GM21717 (cell line): ENCODE results near the gene ANKRD42.
A peak's percentile ranks its signal among the peaks of the same experiment; 100 is the strongest.

Experiments used
- ATAC-seq: cut with Tn5 transposase; IDR thresholded peaks from one replicate; pipeline ENCODE4 v1.9.1; 2021; ENCODE audit warnings: mild to moderate bottlenecking, moderate library complexity; ENCODE audit not compliant: unreplicated experiment

Gene ANKRD42

GRCh38 chr11:83193315-83194280 is at the start of gene ANKRD42:
ANKRD42 (plus strand) TSS chr11:83193712; CDS start chr11:83194671, 959 bp downstream.
- ATAC-seq, result peak; percentile 90

GRCh38 chr11:83147895-83148294 is 45.6 kb upstream of the ANKRD42 start:
- ATAC-seq, result no peak

- no peak for ATAC-seq
These were observed 43.1 kb upstream of the ANKRD42 start for GRCh38 chr11:83150450-83150849.

- ATAC-seq, result no peak
These were observed 42.1 kb upstream of the ANKRD42 start for GRCh38 chr11:83151274-83151977.

- no peak for ATAC-seq
These were observed 41.2 kb upstream of the ANKRD42 start for GRCh38 chr11:83152264-83152663.

GRCh38 chr11:83153764-83154163 is 39.7 kb upstream of the ANKRD42 start:
- ATAC-seq, result no peak

GRCh38 chr11:83156144-83156995 is 37.1 kb upstream of the ANKRD42 start:
- peak; percentile 98 for ATAC-seq

GRCh38 chr11:83156996-83157593 is 36.4 kb upstream of the ANKRD42 start, which contains the start of gene PCF11:
PCF11 (plus strand) TSS chr11:83157131; CDS start chr11:83157440, 309 bp downstream.
- peak; percentile 5 for ATAC-seq

- ATAC-seq, result no peak
These were observed 35.7 kb upstream of the ANKRD42 start for GRCh38 chr11:83157594-83158356.

GRCh38 chr11:83158357-83158786 is 35.1 kb upstream of the ANKRD42 start:
- no peak for ATAC-seq

- no peak for ATAC-seq
These were observed 34.3 kb upstream of the ANKRD42 start for GRCh38 chr11:83158965-83159901.

GRCh38 chr11:83159902-83160865 is 33.3 kb upstream of the ANKRD42 start:
- ATAC-seq, result no peak

GRCh38 chr11:83161610-83162199 is 31.8 kb upstream of the ANKRD42 start:
- ATAC-seq, result no peak

- ATAC-seq, result peak; percentile 46
These were observed 31.1 kb upstream of the ANKRD42 start for GRCh38 chr11:83162377-83162776.

- no peak for ATAC-seq
These were observed 27.2 kb upstream of the ANKRD42 start for GRCh38 chr11:83166193-83166866.

- ATAC-seq, result no peak
These were observed 24.8 kb upstream of the ANKRD42 start for GRCh38 chr11:83168756-83169155.
